H9 (cell line): ENCODE measurements around the gene PDHX. TPM values are rescaled to one million over a fixed set of nuclear protein-coding genes. Genes with fewer than 3 reads are reported as not detected.

Source experiments
- DNase-seq: peaks from one replicate; pipeline ENCODE4 v3.0.0-alpha.2; 2017
- H2AFZ ChIP-seq: one replicate; pipeline ENCODE4 v1.6.1; 2013; ENCODE audit warnings: mild to moderate bottlenecking, low read length, control low read depth, moderate library complexity
- H2AK5ac ChIP-seq: 2 replicates; pipeline ENCODE4 v1.6.1; 2013; ENCODE audit warnings: low read length, control low read depth, mixed read lengths; ENCODE audit not compliant: insufficient read length
- H2BK120ac ChIP-seq: one replicate; pipeline ENCODE4 v1.6.1; 2013; ENCODE audit warnings: low read depth, mild to moderate bottlenecking, low read length, control low read depth, inconsistent platforms; ENCODE audit not compliant: poor library complexity, severe bottlenecking
- H2BK12ac ChIP-seq: 2 replicates; pipeline ENCODE4 v1.6.1; 2013; ENCODE audit warnings: low read length, control low read depth, mixed read lengths, low read depth; ENCODE audit not compliant: insufficient read length
- H2BK15ac ChIP-seq: 2 replicates; pipeline ENCODE4 v1.6.1; 2013; ENCODE audit warnings: low read depth, low read length, control low read depth
- H2BK20ac ChIP-seq: one replicate; pipeline ENCODE4 v1.6.1; 2013; ENCODE audit warnings: low read depth, mild to moderate bottlenecking, low read length, control low read depth, inconsistent platforms; ENCODE audit not compliant: poor library complexity, severe bottlenecking
- H2BK5ac ChIP-seq: 2 replicates; pipeline ENCODE4 v1.6.1; 2013; ENCODE audit warnings: low read length, control low read depth, mixed read lengths; ENCODE audit not compliant: insufficient read length
- H3K14ac ChIP-seq: 2 replicates; pipeline ENCODE4 v1.6.1; 2013; ENCODE audit warnings: low read length, control low read depth; ENCODE audit not compliant: insufficient read depth
- H3K18ac ChIP-seq: 2 replicates; pipeline ENCODE4 v1.6.1; 2013; ENCODE audit warnings: low read depth, mild to moderate bottlenecking, mixed read lengths, low read length, control low read depth; ENCODE audit not compliant: insufficient read length
- H3K23ac ChIP-seq: 2 replicates; pipeline ENCODE4 v1.6.1; 2013; ENCODE audit warnings: low read length, control low read depth, mixed read lengths, low read depth; ENCODE audit not compliant: insufficient read length
- H3K23me2 ChIP-seq: 2 replicates; pipeline ENCODE4 v1.6.1; 2013; ENCODE audit warnings: low read depth, mild to moderate bottlenecking, mixed read lengths, low read length, control low read depth; ENCODE audit not compliant: insufficient read length, poor library complexity, severe bottlenecking
- H3K27ac ChIP-seq: 2 replicates; pipeline ENCODE4 v1.5.1; 2013; ENCODE audit warnings: low read length, control low read depth, mixed read lengths, low read depth; ENCODE audit not compliant: insufficient read length
- H3K27me3 ChIP-seq: 2 replicates; pipeline ENCODE4 v1.6.1; 2013; ENCODE audit warnings: low read length, control low read depth, inconsistent platforms; ENCODE audit not compliant: insufficient read depth
- H3K4ac ChIP-seq: 2 replicates; pipeline ENCODE4 v1.6.1; 2013; ENCODE audit warnings: low read depth, mild to moderate bottlenecking, control low read depth, inconsistent platforms, low read length, moderate library complexity
- H3K4me1 ChIP-seq: 2 replicates; pipeline ENCODE4 v1.6.1; 2013; ENCODE audit warnings: low read length, control low read depth, inconsistent platforms; ENCODE audit not compliant: insufficient read depth
- H3K4me2 ChIP-seq: 2 replicates; pipeline ENCODE4 v1.6.1; 2013; ENCODE audit warnings: low read length, control low read depth, mixed read lengths; ENCODE audit not compliant: insufficient read length, insufficient read depth
- H3K56ac ChIP-seq: 2 replicates; pipeline ENCODE4 v1.6.1; 2013; ENCODE audit warnings: low read depth, mild to moderate bottlenecking, mixed read lengths, low read length, control low read depth; ENCODE audit not compliant: insufficient read length
- H3K79me1 ChIP-seq: 2 replicates; pipeline ENCODE4 v1.6.1; 2013; ENCODE audit warnings: low read depth, mild to moderate bottlenecking, moderate library complexity, low read length, control low read depth, inconsistent platforms; ENCODE audit not compliant: insufficient read depth, poor library complexity, severe bottlenecking
- H3K79me2 ChIP-seq: 2 replicates; pipeline ENCODE4 v1.6.1; 2013; ENCODE audit warnings: low read length, control low read depth, inconsistent platforms; ENCODE audit not compliant: insufficient read depth
- H3K9ac ChIP-seq: 2 replicates; pipeline ENCODE4 v1.6.1; 2013; ENCODE audit warnings: low read length, control low read depth, mixed read lengths; ENCODE audit not compliant: insufficient read length; ENCODE audit errors: extremely low read depth
- H3K9me3 ChIP-seq: one replicate; pipeline ENCODE4 v1.6.1; 2013; ENCODE audit warnings: low read depth, low read length, inconsistent platforms; ENCODE audit not compliant: control insufficient read depth
- H3T11ph ChIP-seq: one replicate; pipeline ENCODE4 v1.6.1; 2013; ENCODE audit warnings: mild to moderate bottlenecking, low read length, control low read depth, inconsistent platforms
- H4K20me1 ChIP-seq: one replicate; pipeline ENCODE4 v1.6.1; 2013; ENCODE audit not compliant: control insufficient read depth, insufficient read length, insufficient read depth
- H4K5ac ChIP-seq: 2 replicates; pipeline ENCODE4 v1.6.1; 2013; ENCODE audit warnings: low read depth, mild to moderate bottlenecking, mixed read lengths, low read length, control low read depth; ENCODE audit not compliant: insufficient read length
- H4K8ac ChIP-seq: replicated peaks from 2 replicates; pipeline ENCODE4 v1.6.1; 2013; ENCODE audit warnings: low read length, control low read depth, mixed read lengths, low read depth; ENCODE audit not compliant: insufficient read length
- H4K91ac ChIP-seq: 2 replicates; pipeline ENCODE4 v1.6.1; 2013; ENCODE audit warnings: low read depth, mild to moderate bottlenecking, moderate library complexity, mixed read lengths, low read length, control low read depth; ENCODE audit not compliant: insufficient read length
- H3K27ac Mint-ChIP-seq, 3 experiments: 2 replicates in 2 of 3; 3 replicates in 1 of 3; pipeline ENCODE4 v1.8.0; 2020 to 2021; ENCODE audit warnings: mixed read lengths in 3 of 3, mild to moderate bottlenecking in 1 of 3, moderate library complexity in 1 of 3
- H3K27me3 Mint-ChIP-seq: 2 replicates; pipeline ENCODE4 v1.8.0; 2021; ENCODE audit warnings: low read depth, mild to moderate bottlenecking, moderate library complexity, mixed read lengths
- H3K36me3 Mint-ChIP-seq, 3 experiments: 2 replicates in 2 of 3; 3 replicates in 1 of 3; pipeline ENCODE4 v1.8.0; 2020 to 2021; ENCODE audit warnings: low read depth in 3 of 3, mixed read lengths in 3 of 3; ENCODE audit not compliant: insufficient read depth in 1 of 3
- H3K4me1 Mint-ChIP-seq, 2 experiments: 2 replicates each; pipeline ENCODE4 v1.8.0; 2020; ENCODE audit warnings: mixed read lengths in 2 of 2
- H3K4me3 Mint-ChIP-seq, 2 experiments: 2 replicates in 1 of 2; 3 replicates in 1 of 2; pipeline ENCODE4 v1.8.0; 2020 to 2021; ENCODE audit warnings: mild to moderate bottlenecking in 2 of 2, mixed read lengths in 2 of 2, moderate library complexity in 1 of 2
- H3K9me3 Mint-ChIP-seq, 2 experiments: 2 replicates in 1 of 2; 3 replicates in 1 of 2; pipeline ENCODE4 v1.8.0; 2020; ENCODE audit warnings: mild to moderate bottlenecking in 2 of 2, mixed read lengths in 2 of 2, moderate library complexity in 1 of 2
- CTCF ChIP-seq: fragments of 200-600 bp; sonication (generic); conservative IDR thresholded peaks from 3 replicates; pipeline ENCODE4 v1.8.0; 2021; ENCODE audit warnings: antibody characterized with exemption, mild to moderate bottlenecking
- WGBS: extraction: QIAGEN DNeasy Blood & Tissue Kit; methylation state at CpG from one replicate; pipeline ENCODE4 v1.1.7; 2013; ENCODE audit warnings: missing lambda C conversion rate, low lambda C conversion rate, mixed read lengths; ENCODE audit not compliant: insufficient read length; ENCODE audit errors: extremely low coverage; 5-methylcytosine and 5-hydroxymethylcytosine counted together
- total RNA-seq: library from RNA; stranded (reverse); gene quantifications from 2 replicates; pipeline ENCODE4 v1.2.1, GENCODE V29; 2021

Gene PDHX
- total RNA-seq, 1 experiment from 2014 or later, result 40.1 TPM

GRCh38 chr11:34898474-34898873 lies 17.9 kb upstream of the PDHX start:
- Histone ChIP-seq H3K56ac (no peak overlapping the region), H3K4me1 (no peaks in the 10 kb centered on the region), H3K23ac (no peak overlapping the region), H3K9me3 (peaks cover 44% of the 10 kb centered on the region), H3K79me2 (no peaks in the 10 kb centered on the region; the same call in 1 of the 2 replicates), H2BK12ac (no peak overlapping the region), H4K8ac (no peak overlapping the region), H3K27me3 (no peaks in the 10 kb centered on the region), H2BK20ac (no peak overlapping the region), H4K91ac (no peak overlapping the region), H3K27ac (no peak overlapping the region), H2BK5ac (no peak overlapping the region), H2BK120ac (no peak overlapping the region), H3K4me2 (no peak overlapping the region), H3K14ac (no peak overlapping the region), H2AFZ (no peak overlapping the region), H3K9ac (no peak overlapping the region), H3K79me1 (peaks cover 6% of the 10 kb centered on the region), H3T11ph (no peak overlapping the region), H4K20me1 (no peaks in the 10 kb centered on the region), H4K5ac (no peak overlapping the region), H3K23me2 (no peaks in the 10 kb centered on the region), H2BK15ac (no peak overlapping the region), H3K18ac (no peak overlapping the region), H2AK5ac (no peak overlapping the region), H3K4ac (no peak overlapping the region)
- Mint-ChIP-seq H3K9me3 (peaks cover 48 to 59% of the 10 kb centered on the region in 2 experiments), H3K27ac (no peak overlapping the region), H3K4me3 (no peak overlapping the region), H3K36me3 (peaks cover 42 to 61% (median 60%) of the 10 kb centered on the region in 3 experiments), H3K4me1 (no peaks in the 10 kb centered on the region), H3K27me3 (no peaks in the 10 kb centered on the region)
- TF ChIP-seq CTCF, result no peak
- no CpG with 5 or more reads among the region's 10 CpGs for WGBS
- no peak for DNase-seq
